Spleen (tissue), 11 donors: Measurements from ENCODE around the gene ATP13A4. TPM values are rescaled to one million over a fixed set of nuclear protein-coding genes. Genes with fewer than 3 reads are reported as not detected.

Experiments used
- DNase-seq: peaks from one replicate; pipeline ENCODE4 v3.0.0-alpha.2; 2020
- H3K27ac ChIP-seq, 8 donors: fragments of 200-600 bp; sonication (generic) in 7 of 8; 1 replicate in 4 of 8; 2 replicates in 4 of 8; pipeline versions ENCODE4 v1.5.0 to v1.8.0; 2016 to 2021; ENCODE audit warnings: inconsistent platforms in 4 of 8, mild to moderate bottlenecking in 4 of 8, moderate library complexity in 1 of 8
- H3K27me3 ChIP-seq, 7 donors: fragments of 200-600 bp; sonication (generic) in 6 of 7; replicated peaks in 1 of 7; 1 replicate in 4 of 7; 2 replicates in 3 of 7; pipeline versions ENCODE4 v1.5.0 to v1.8.0; 2016 to 2021; ENCODE audit warnings: inconsistent platforms in 3 of 7, mild to moderate bottlenecking in 1 of 7
- H3K36me3 ChIP-seq, 6 donors: fragments of 200-600 bp; sonication (generic) in 5 of 6; 1 replicate in 4 of 6; 2 replicates in 2 of 6; pipeline versions ENCODE4 v1.5.0 to v1.8.0; 2016 to 2021; ENCODE audit warnings: inconsistent platforms in 2 of 6
- H3K4me1 ChIP-seq, 6 donors: fragments of 200-600 bp; sonication (generic) in 5 of 6; 1 replicate in 3 of 6; 2 replicates in 3 of 6; pipeline versions ENCODE4 v1.5.0 to v1.8.0; 2016 to 2021; ENCODE audit warnings: inconsistent platforms in 3 of 6
- H3K4me3 ChIP-seq, 8 donors: fragments of 200-600 bp; sonication (generic) in 7 of 8; 1 replicate in 4 of 8; 2 replicates in 4 of 8; pipeline versions ENCODE4 v1.5.0 to v1.8.0; 2016 to 2021; ENCODE audit warnings: inconsistent platforms in 4 of 8, mild to moderate bottlenecking in 4 of 8, moderate library complexity in 2 of 8
- H3K9me3 ChIP-seq, 8 donors: fragments of 200-600 bp; sonication (generic) in 7 of 8; 1 replicate in 4 of 8; 2 replicates in 4 of 8; pipeline versions ENCODE4 v1.5.0 to v1.8.0; 2016 to 2021; ENCODE audit warnings: inconsistent platforms in 4 of 8
- POLR2A ChIP-seq, 3 donors: fragments of 450-650 bp; IDR thresholded peaks; one replicate each; pipeline ENCODE4 v1.5.1; 2017; ENCODE audit warnings: antibody characterized with exemption in 3 of 3, mild to moderate bottlenecking in 1 of 3
- POLR2AphosphoS5 ChIP-seq, 3 donors: sonication (generic); formaldehyde crosslinking; IDR thresholded peaks; one replicate each; pipeline ENCODE4 v1.5.1; 2017; ENCODE audit warnings: antibody characterized with exemption in 3 of 3
- WGBS, 5 donors: extraction: QIAGEN DNeasy Blood & Tissue Kit in 3 of 5; methylation state at CpG; one replicate each; pipeline versions ENCODE4 v1.1.5 to v1.1.7; 2013 to 2018; 5-methylcytosine and 5-hydroxymethylcytosine counted together
- intact Hi-C: fragments of 100-400 bp; cut with DNase I; formaldehyde crosslinking; loops from one replicate; pipeline ENCODE4 v1.15.0; 2023; ENCODE audit warnings: low total_unique reads
- polyA plus RNA-seq, 3 donors: library from polyadenylated mRNA; stranded (reverse); fragments of 200-250 nt; gene quantifications; one replicate each; pipeline ENCODE4 v1.2.1, GENCODE V29; 2013
- total RNA-seq, 7 donors: library from RNA; depleted of rRNA in 3 of 7; stranded (reverse); fragments of >200 nt in 3 of 7; fragmentation: NEBNext Ultra II Directional in 4 of 7; extraction: Animal tissue kit (Norgen Biotek cat#: 25700) in 4 of 7; gene quantifications; one replicate each; pipeline versions ENCODE4 v1.1.0 to v1.2.1, GENCODE V29; 2016 to 2021
- TF ChIP-seq, protein P1 (sequence below), 11 experiments: fragments of 200-600 bp in 7 of 11; fragments of 450-650 bp in 4 of 11; sonication (generic) in 4 of 11; IDR thresholded peaks in 8 of 11; conservative IDR thresholded peaks in 3 of 11; 1 replicate in 7 of 11; 2 replicates in 4 of 11; pipeline versions ENCODE4 v1.4.0 to v1.8.0; 2016 to 2021; ENCODE audit warnings: antibody characterized with exemption in 11 of 11, inconsistent platforms in 4 of 11, mild to moderate bottlenecking in 1 of 11
- donor health status: healthy with polysubstance abuse.
- donor health status: DM: no; HTN: no; CAD: no; lungs with moderate emphysema.
- donor health status: DM: no; HTN: no; CAD: no.
- donor health status: Bipolar disorder and iron deficiency.
- donor health status: healthy.
- donor health status: DM: no; HTN: no; CAD: no.
- donor health status: DM: yes; HTN: yes; CAD: no.

Gene ATP13A4
- total and polyA plus RNA-seq, 10 donors, result 0.24 to 8.4 (median 1.5) TPM

DNA sequence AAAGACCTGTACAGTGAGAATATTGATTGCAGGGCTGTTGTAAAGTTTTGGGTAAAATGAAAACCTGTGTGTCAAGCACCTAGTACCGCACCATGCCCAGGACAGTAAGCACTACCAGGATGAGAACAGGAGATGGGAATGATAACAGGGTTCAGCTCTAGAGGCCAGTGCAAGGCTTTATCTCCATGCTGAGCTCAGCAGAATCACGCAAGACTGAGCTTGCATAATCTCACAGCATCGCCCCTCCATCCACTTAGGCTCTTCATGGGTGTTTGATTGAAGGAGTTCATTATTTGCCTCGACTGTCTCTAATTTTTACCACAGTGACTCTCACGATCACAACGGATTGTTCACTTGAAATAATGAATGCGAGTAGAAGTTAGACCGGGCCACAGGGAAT lies 179.1 kb downstream of the ATP13A4 start:
- DNase-seq, result no peak

DNA sequence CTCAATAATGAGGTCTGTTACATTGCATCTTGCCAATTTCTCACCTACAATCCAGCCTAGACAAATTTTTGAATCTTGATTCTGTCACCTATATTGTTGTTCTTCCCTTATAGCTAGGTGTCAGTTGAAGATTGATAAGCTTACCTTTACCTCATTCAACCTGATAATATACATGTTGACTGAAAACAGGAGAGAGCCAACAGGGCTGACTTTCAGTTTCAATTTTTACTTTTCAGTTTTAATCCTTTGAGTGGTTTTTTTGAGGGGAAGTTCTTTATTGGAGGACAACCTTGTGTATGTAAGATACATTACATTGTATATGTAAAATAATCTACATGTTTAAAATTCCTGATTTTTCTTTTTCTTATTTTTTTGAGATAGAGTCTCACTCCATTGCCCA lies 181.9 kb downstream of the ATP13A4 start:
- TF ChIP-seq, protein P1, sequence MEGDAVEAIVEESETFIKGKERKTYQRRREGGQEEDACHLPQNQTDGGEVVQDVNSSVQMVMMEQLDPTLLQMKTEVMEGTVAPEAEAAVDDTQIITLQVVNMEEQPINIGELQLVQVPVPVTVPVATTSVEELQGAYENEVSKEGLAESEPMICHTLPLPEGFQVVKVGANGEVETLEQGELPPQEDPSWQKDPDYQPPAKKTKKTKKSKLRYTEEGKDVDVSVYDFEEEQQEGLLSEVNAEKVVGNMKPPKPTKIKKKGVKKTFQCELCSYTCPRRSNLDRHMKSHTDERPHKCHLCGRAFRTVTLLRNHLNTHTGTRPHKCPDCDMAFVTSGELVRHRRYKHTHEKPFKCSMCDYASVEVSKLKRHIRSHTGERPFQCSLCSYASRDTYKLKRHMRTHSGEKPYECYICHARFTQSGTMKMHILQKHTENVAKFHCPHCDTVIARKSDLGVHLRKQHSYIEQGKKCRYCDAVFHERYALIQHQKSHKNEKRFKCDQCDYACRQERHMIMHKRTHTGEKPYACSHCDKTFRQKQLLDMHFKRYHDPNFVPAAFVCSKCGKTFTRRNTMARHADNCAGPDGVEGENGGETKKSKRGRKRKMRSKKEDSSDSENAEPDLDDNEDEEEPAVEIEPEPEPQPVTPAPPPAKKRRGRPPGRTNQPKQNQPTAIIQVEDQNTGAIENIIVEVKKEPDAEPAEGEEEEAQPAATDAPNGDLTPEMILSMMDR (IDR thresholded peaks at IDR 0.05 in 8 of 11, conservative IDR thresholded peaks at IDR 0.05 in 3 of 11), result no peak
- TF ChIP-seq POLR2AphosphoS5 (IDR thresholded peaks at IDR 0.05), result no peak
- TF ChIP-seq POLR2A (IDR thresholded peaks at IDR 0.05), result no peak
- no peaks in the 10 kb centered on the region for H3K27me3 ChIP-seq
- intact Hi-C loops, result no loop called here
- no peak overlapping the region for H3K4me3 ChIP-seq
- H3K4me1 ChIP-seq, result no peaks in the 10 kb centered on the region
- no peaks in the 10 kb centered on the region for H3K9me3 ChIP-seq
- no peaks in the 10 kb centered on the region for H3K36me3 ChIP-seq
- DNase-seq, result no peak
- no peak overlapping the region for H3K27ac ChIP-seq

More for the DNA sequence above, 179.1 kb downstream of the ATP13A4 start:
- H3K27ac ChIP-seq, result no peak overlapping the region
- TF ChIP-seq POLR2A (IDR thresholded peaks at IDR 0.05) (no peak), POLR2AphosphoS5 (IDR thresholded peaks at IDR 0.05) (no peak)
- TF ChIP-seq, protein P1 (IDR thresholded peaks at IDR 0.05 in 8 of 11, conservative IDR thresholded peaks at IDR 0.05 in 3 of 11), result no peak
- no peaks in the 10 kb centered on the region for H3K4me1 ChIP-seq
- H3K36me3 ChIP-seq, result no peaks in the 10 kb centered on the region
- no peak overlapping the region for H3K4me3 ChIP-seq
- WGBS, 5 donors, result 85 to 92% (median 90%) methylated on average over 8 of the region's 8 CpGs
- H3K27me3 ChIP-seq, result no peaks in the 10 kb centered on the region
- H3K9me3 ChIP-seq, result no peaks in the 10 kb centered on the region
- intact Hi-C loops, result no loop called here

DNA sequence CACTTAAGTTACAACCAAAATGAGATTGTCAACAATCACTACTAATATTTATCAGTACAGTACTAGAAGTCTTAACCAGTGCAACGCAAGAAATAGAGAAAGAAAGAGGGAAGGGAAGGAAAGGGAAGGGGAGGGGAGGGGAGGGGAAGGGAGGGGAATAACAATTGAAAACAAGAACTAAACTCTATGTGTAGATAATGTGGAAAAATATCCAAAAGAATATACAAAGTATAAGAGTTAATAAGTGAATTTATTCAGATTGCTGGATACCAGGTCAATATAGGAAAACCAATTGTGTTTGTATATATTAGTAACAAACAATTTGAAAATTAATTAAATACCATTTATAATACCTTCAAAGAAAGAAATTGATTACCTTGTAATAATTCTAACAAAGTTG lies 186.8 kb downstream of the ATP13A4 start:
- WGBS, 5 donors, result 15 to 41% (median 30%) methylated on average over 1 of the region's 1 CpG
- Histone ChIP-seq H3K9me3 (no peaks in the 10 kb centered on the region), H3K27me3 (no peaks in the 10 kb centered on the region), H3K4me3 (no peak overlapping the region), H3K27ac (no peak overlapping the region), H3K4me1 (no peaks in the 10 kb centered on the region), H3K36me3 (no peaks in the 10 kb centered on the region)
- intact Hi-C loops, result no loop called here
- DNase-seq, result no peak
- TF ChIP-seq, protein P1 (IDR thresholded peaks at IDR 0.05 in 8 of 11, conservative IDR thresholded peaks at IDR 0.05 in 3 of 11), result no peak
- TF ChIP-seq POLR2A (IDR thresholded peaks at IDR 0.05) (no peak), POLR2AphosphoS5 (IDR thresholded peaks at IDR 0.05) (no peak)

DNA sequence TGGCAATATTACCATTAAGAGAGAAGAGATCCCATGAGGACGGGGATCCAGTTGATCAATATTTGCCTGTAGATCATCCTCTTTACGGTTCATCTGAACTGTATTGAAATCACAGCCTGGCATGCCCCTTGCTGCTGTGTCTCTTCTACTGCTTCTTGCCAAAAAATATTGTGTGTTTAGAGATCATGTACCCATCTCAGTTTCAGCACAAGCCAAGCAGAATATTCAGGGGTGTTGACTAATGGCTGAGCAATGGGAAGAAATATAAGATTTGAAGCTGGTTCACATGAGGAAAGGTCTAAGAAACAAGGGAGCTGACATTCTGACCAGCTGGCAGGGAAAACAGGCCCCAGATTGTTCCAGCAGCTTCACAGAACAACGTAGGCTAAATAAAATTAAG lies 197.4 kb downstream of the ATP13A4 start:
- H3K4me1 ChIP-seq, result no peaks in the 10 kb centered on the region
- no peaks in the 10 kb centered on the region for H3K36me3 ChIP-seq
- 75 to 87% (median 81%) methylated on average over 3 of the region's 3 CpGs for WGBS, 5 donors
- no peak for TF ChIP-seq POLR2A (IDR thresholded peaks at IDR 0.05)
- TF ChIP-seq, protein P1 (IDR thresholded peaks at IDR 0.05 in 8 of 11, conservative IDR thresholded peaks at IDR 0.05 in 3 of 11), result no peak
- H3K27ac ChIP-seq, result no peak overlapping the region
- no peaks in the 10 kb centered on the region for H3K27me3 ChIP-seq
- DNase-seq, result no peak
- intact Hi-C loops, result no loop called here
- H3K9me3 ChIP-seq, result no peaks in the 10 kb centered on the region
- H3K4me3 ChIP-seq, result no peak overlapping the region
